Osteocyte (in vitro differentiated cells): Measurements from ENCODE around the gene FOXC2. TPM values are rescaled to one million over a fixed set of nuclear protein-coding genes. Genes with fewer than 3 reads are reported as not detected.

ENCODE experiments used
- DNase-seq: peaks from one replicate; pipeline ENCODE4 v3.0.0; 2021; ENCODE audit warnings: mixed read lengths; ENCODE audit not compliant: unreplicated experiment; ENCODE audit errors: extremely low spot score
- H3K27ac Mint-ChIP-seq: one replicate; pipeline ENCODE4 v1.8.0; 2021; ENCODE audit warnings: mild to moderate bottlenecking, mixed read lengths; ENCODE audit not compliant: unreplicated experiment
- H3K27me3 Mint-ChIP-seq: one replicate; pipeline ENCODE4 v1.8.0; 2021; ENCODE audit warnings: mixed read lengths; ENCODE audit not compliant: unreplicated experiment
- H3K36me3 Mint-ChIP-seq: one replicate; pipeline ENCODE4 v1.8.0; 2021; ENCODE audit warnings: mixed read lengths; ENCODE audit not compliant: unreplicated experiment
- H3K4me1 Mint-ChIP-seq: one replicate; pipeline ENCODE4 v1.8.0; 2021; ENCODE audit warnings: mixed read lengths; ENCODE audit not compliant: unreplicated experiment
- H3K4me3 Mint-ChIP-seq: one replicate; pipeline ENCODE4 v1.8.0; 2021; ENCODE audit warnings: mild to moderate bottlenecking, moderate library complexity, mixed read lengths; ENCODE audit not compliant: unreplicated experiment
- H3K9me3 Mint-ChIP-seq: one replicate; pipeline ENCODE4 v1.8.0; 2021; ENCODE audit warnings: mixed read lengths; ENCODE audit not compliant: unreplicated experiment
- CTCF ChIP-seq: fragments of 200-600 bp; sonication (generic); IDR thresholded peaks from 2 replicates; pipeline ENCODE4 v1.5.0; 2021; ENCODE audit warnings: antibody characterized with exemption, mild to moderate bottlenecking, moderate library complexity
- total RNA-seq: library from RNA; stranded (reverse); gene quantifications from 2 replicates; pipeline ENCODE4 v1.2.1, GENCODE V29; 2021

Gene FOXC2
- total RNA-seq, 1 donor from 2014 or later, result 93.4 TPM

GRCh38 chr16:86574646-86575045 lies 8.0 kb downstream of the FOXC2 start:
- Mint-ChIP-seq H3K4me3 (peak overlapping the region; percentile 57), H3K27ac (peak overlapping the region; percentile 100), H3K4me1 (peaks cover 79% of the 10 kb centered on the region), H3K36me3 (peaks cover 36% of the 10 kb centered on the region), H3K27me3 (no peaks in the 10 kb centered on the region), H3K9me3 (no peaks in the 10 kb centered on the region)
- DNase-seq, result no peak
- TF ChIP-seq CTCF, result no peak

- peaks cover 35% of the 10 kb centered on the region for H3K36me3 Mint-ChIP-seq
- H3K4me3 Mint-ChIP-seq, result peak overlapping the region; percentile 98
- peaks cover 85% of the 10 kb centered on the region for H3K4me1 Mint-ChIP-seq
- H3K27me3 Mint-ChIP-seq, result no peaks in the 10 kb centered on the region
- H3K27ac Mint-ChIP-seq, result peak overlapping the region; percentile 100
- no peak for DNase-seq
- TF ChIP-seq CTCF, result no peak
- no peaks in the 10 kb centered on the region for H3K9me3 Mint-ChIP-seq
Observed at GRCh38 chr16:86575095-86575685, 8.6 kb downstream of the FOXC2 start.

GRCh38 chr16:86575754-86576557 lies 9.3 kb downstream of the FOXC2 start:
- Mint-ChIP-seq H3K27me3 (no peaks in the 10 kb centered on the region), H3K4me3 (peak overlapping the region; percentile 98), H3K4me1 (peaks cover 92% of the 10 kb centered on the region), H3K36me3 (peaks cover 32% of the 10 kb centered on the region), H3K9me3 (no peaks in the 10 kb centered on the region), H3K27ac (peak overlapping the region; percentile 100)
- DNase-seq, result peak; percentile 96
- TF ChIP-seq CTCF, result peak; percentile 92

- H3K9me3 Mint-ChIP-seq, result no peaks in the 10 kb centered on the region
- peaks cover 92% of the 10 kb centered on the region for H3K4me1 Mint-ChIP-seq
- H3K27me3 Mint-ChIP-seq, result no peaks in the 10 kb centered on the region
- no peak for DNase-seq
- peak overlapping the region; percentile 100 for H3K27ac Mint-ChIP-seq
- H3K36me3 Mint-ChIP-seq, result peaks cover 27% of the 10 kb centered on the region
- H3K4me3 Mint-ChIP-seq, result peak overlapping the region; percentile 98
- TF ChIP-seq CTCF, result no peak
Observed at GRCh38 chr16:86576591-86577313, 10.1 kb downstream of the FOXC2 start.
